Retinal pigment epithelial cell (primary cell): ENCODE data around the gene TP53TG3F.
"Not testable (repeated sequence)": the region's sequence is repeated elsewhere in the genome, so short reads cannot be mapped to it uniquely, and the experiment has no call there.

Source experiments
- DNase-seq: peaks from one replicate; pipeline ENCODE4 v3.0.0-alpha.2; 2010; ENCODE audit warnings: low read depth
- H3K4me3 ChIP-seq: 2 replicates; pipeline ENCODE4 v1.5.1; 2011; ENCODE audit warnings: mild to moderate bottlenecking, low read length, control low read depth, moderate library complexity

The TP53TG3F gene, protein sequence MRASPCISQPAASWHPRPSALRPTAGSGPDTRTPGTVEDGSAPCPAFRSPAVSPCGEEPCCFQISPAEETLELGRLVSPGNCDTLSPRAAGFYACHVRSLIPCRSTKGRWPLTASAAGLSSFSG

GRCh38 chr16:33459312-33459711, at the start of gene TP53TG3F:
Gene TP53TG3F (plus strand): TSS chr16:33459612. CDS start chr16:33459680, 68 bp downstream.
- not testable (repeated sequence) for H3K4me3 ChIP-seq

GRCh38 chr16:33491611-33492010, 32.2 kb downstream of the TP53TG3F start:
- H3K4me3 ChIP-seq, DNase-seq: not testable (repeated sequence)

More at GRCh38 chr16:33459312-33459711, at the start of gene TP53TG3F:
- not testable (repeated sequence) for DNase-seq

- DNase-seq, H3K4me3 ChIP-seq: not testable (repeated sequence)
These were observed 47.8 kb downstream of the TP53TG3F start for GRCh38 chr16:33507231-33507630.

GRCh38 chr16:33509070-33509469, 49.7 kb downstream of the TP53TG3F start:
- H3K4me3 ChIP-seq, DNase-seq: not testable (repeated sequence)

GRCh38 chr16:33509906-33510305, 50.5 kb downstream of the TP53TG3F start:
- not testable (repeated sequence) for DNase-seq, H3K4me3 ChIP-seq
